GM23338 (cell line): ENCODE results near the gene RCBTB1. TPM values are rescaled to one million over a fixed set of nuclear protein-coding genes. Genes with fewer than 3 reads are reported as not detected.

Experiments
- ATAC-seq: fragments of 200-7000 bp; cut with Tn5 transposase; 3 replicates; pipeline ENCODE4 v1.9.1; 2020
- DNase-seq: peaks from one replicate; pipeline ENCODE4 v3.0.0-alpha.2; 2015; ENCODE audit warnings: low spot score
- H2AFZ ChIP-seq: fragments of 200-600 bp; sonication (generic); 2 replicates; pipeline ENCODE4 v1.8.0; 2016; ENCODE audit warnings: antibody characterized with exemption, mild to moderate bottlenecking, moderate library complexity
- H3F3A ChIP-seq: fragments of 200-600 bp; sonication (generic); replicated peaks from 2 replicates; pipeline ENCODE4 v1.8.0; 2017; ENCODE audit warnings: antibody characterized with exemption, mixed run types, low read depth
- H3K27ac ChIP-seq: fragments of 200-600 bp; sonication (generic); 2 replicates; pipeline ENCODE4 v1.6.1; 2016; ENCODE audit warnings: low read depth
- H3K27me3 ChIP-seq: fragments of 200-600 bp; sonication (generic); 2 replicates; pipeline ENCODE4 v1.8.0; 2016; ENCODE audit warnings: mild to moderate bottlenecking, mixed run types, moderate library complexity; ENCODE audit not compliant: insufficient read depth
- H3K36me3 ChIP-seq: fragments of 200-600 bp; sonication (generic); 2 replicates; pipeline ENCODE4 v1.8.0; 2016; ENCODE audit warnings: mild to moderate bottlenecking; ENCODE audit not compliant: insufficient read depth
- H3K4me1 ChIP-seq: fragments of 200-600 bp; sonication (generic); 2 replicates; pipeline ENCODE4 v1.8.0; 2016; ENCODE audit warnings: mild to moderate bottlenecking, moderate library complexity; ENCODE audit not compliant: insufficient read depth
- H3K4me2 ChIP-seq: fragments of 200-600 bp; sonication (generic); 2 replicates; pipeline ENCODE4 v1.7.1; 2017; ENCODE audit warnings: mixed run types
- H3K4me3 ChIP-seq: fragments of 200-600 bp; sonication (generic); 2 replicates; pipeline ENCODE4 v1.6.1; 2016; ENCODE audit warnings: mixed run types
- H3K79me2 ChIP-seq: fragments of 200-600 bp; sonication (generic); replicated peaks from 2 replicates; pipeline ENCODE4 v1.8.0; 2017; ENCODE audit warnings: mild to moderate bottlenecking; ENCODE audit not compliant: insufficient read depth
- H3K9me2 ChIP-seq: fragments of 200-600 bp; sonication (generic); 2 replicates; pipeline ENCODE4 v1.8.0; 2017; ENCODE audit not compliant: insufficient read depth
- H4K20me1 ChIP-seq: fragments of 200-600 bp; sonication (generic); replicated peaks from 2 replicates; pipeline ENCODE4 v1.8.0; 2017; ENCODE audit warnings: mild to moderate bottlenecking; ENCODE audit not compliant: insufficient read depth
- H3K27ac Mint-ChIP-seq: 2 replicates; pipeline ENCODE4 v1.8.0; 2020; ENCODE audit warnings: inconsistent platforms, mild to moderate bottlenecking, moderate library complexity, mixed read lengths
- H3K27me3 Mint-ChIP-seq: 3 replicates; pipeline ENCODE4 v1.8.0; 2022; ENCODE audit warnings: low read depth, mild to moderate bottlenecking, moderate library complexity, mixed read lengths, inconsistent platforms; ENCODE audit not compliant: insufficient read depth, poor library complexity
- H3K36me3 Mint-ChIP-seq: 3 replicates; pipeline ENCODE4 v1.8.0; 2021; ENCODE audit warnings: low read depth, mild to moderate bottlenecking, inconsistent platforms, moderate library complexity, mixed read lengths
- H3K4me1 Mint-ChIP-seq: 3 replicates; pipeline ENCODE4 v1.8.0; 2020; ENCODE audit warnings: mild to moderate bottlenecking, inconsistent platforms, mixed read lengths
- H3K4me3 Mint-ChIP-seq: 3 replicates; pipeline ENCODE4 v1.8.0; 2021; ENCODE audit warnings: moderate library complexity, mild to moderate bottlenecking, inconsistent platforms, mixed read lengths
- H3K9me3 Mint-ChIP-seq: 3 replicates; pipeline ENCODE4 v1.8.0; 2020; ENCODE audit warnings: moderate library complexity, mild to moderate bottlenecking, inconsistent platforms, mixed read lengths
- CREB1 ChIP-seq: fragments of 250-450 bp; sonication (Bioruptor Pico); IDR thresholded peaks from 2 replicates; pipeline ENCODE4 v1.5.0; 2020; ENCODE audit warnings: low read depth, mild to moderate bottlenecking, moderate library complexity
- CTCF ChIP-seq, 2 experiments: fragments of 200-600 bp in 1 of 2; sonication (generic) in 1 of 2; conservative IDR thresholded peaks; 2 replicates each; pipeline versions ENCODE4 v1.5.1 to v1.6.1; 2016 to 2017; ENCODE audit warnings: antibody characterized with exemption in 2 of 2, low read depth in 2 of 2, mild to moderate bottlenecking in 2 of 2, moderate library complexity in 1 of 2
- ETS1 ChIP-seq: IDR thresholded peaks from 2 replicates; pipeline ENCODE4 v1.6.1; 2016; ENCODE audit warnings: antibody characterized with exemption
- EZH2 ChIP-seq: fragments of 200-600 bp; sonication (generic); IDR thresholded peaks from one replicate; pipeline ENCODE4 v1.8.0; 2017; ENCODE audit warnings: antibody characterized with exemption, mild to moderate bottlenecking, low read depth; ENCODE audit not compliant: unreplicated experiment
- EZH2phosphoT487 ChIP-seq: fragments of 200-600 bp; sonication (generic); IDR thresholded peaks from one replicate; pipeline ENCODE4 v1.8.1; 2018; ENCODE audit warnings: antibody characterized with exemption; ENCODE audit not compliant: unreplicated experiment
- JUNB ChIP-seq: IDR thresholded peaks from one replicate; pipeline ENCODE4 v1.6.1; 2016; ENCODE audit warnings: antibody characterized with exemption; ENCODE audit not compliant: unreplicated experiment
- NANOG ChIP-seq: IDR thresholded peaks from 2 replicates; pipeline ENCODE4 v1.6.1; 2016; ENCODE audit warnings: antibody characterized with exemption, borderline replicate concordance
- POLR2AphosphoS5 ChIP-seq: IDR thresholded peaks from 2 replicates; pipeline ENCODE4 v1.6.1; 2016; ENCODE audit warnings: antibody characterized with exemption, low read depth
- REST ChIP-seq: IDR thresholded peaks from one replicate; pipeline ENCODE4 v1.6.1; 2018; ENCODE audit warnings: antibody characterized with exemption; ENCODE audit not compliant: unreplicated experiment
- STAT1 ChIP-seq: IDR thresholded peaks from one replicate; pipeline ENCODE4 v1.6.1; 2016; ENCODE audit warnings: antibody characterized with exemption; ENCODE audit not compliant: unreplicated experiment
- ZNF114 ChIP-seq: fragments of 250-450 bp; sonication (Bioruptor Pico); IDR thresholded peaks from 2 replicates; pipeline ENCODE4 v1.5.0; 2020; ENCODE audit warnings: mild to moderate bottlenecking, moderate library complexity
- ZNF331 ChIP-seq: fragments of 250-450 bp; sonication (Bioruptor Pico); IDR thresholded peaks from 2 replicates; pipeline ENCODE4 v1.5.0; 2020; ENCODE audit warnings: low read depth, mild to moderate bottlenecking, moderate library complexity
- ZNF462 ChIP-seq: fragments of 250-450 bp; sonication (Bioruptor Pico); IDR thresholded peaks from 2 replicates; pipeline ENCODE4 v1.5.0; 2020; ENCODE audit warnings: mild to moderate bottlenecking, moderate library complexity
- polyA plus RNA-seq: library from polyadenylated mRNA; unstranded; fragments of >200 nt; fragmentation: Nextera tagmentation; extraction: Ambion mirVana; gene quantifications from 2 replicates; pipeline ENCODE4 v1.2.1, GENCODE V29; 2016
- total RNA-seq: library from RNA; depleted of rRNA; stranded (reverse); fragments of >200 nt; shearing (Covaris generic); gene quantifications from 2 replicates; pipeline ENCODE4 v1.2.3, GENCODE V29; 2014

The RCBTB1 gene
- total and polyA plus RNA-seq, 2 experiments from 2014 or later = 10.8 to 33.5 TPM

GRCh38 chr13:49540552-49540951 lies 44.8 kb downstream of the RCBTB1 start:
- no peak for ATAC-seq
- Histone ChIP-seq H4K20me1 (no peaks in the 10 kb centered on the region), H3K27me3 (no peaks in the 10 kb centered on the region), H3K4me2 (no peak overlapping the region), H3F3A (no peaks in the 10 kb centered on the region), H3K36me3 (peaks cover 14% of the 10 kb centered on the region; the same call in 1 of the 2 replicates), H3K4me1 (no peaks in the 10 kb centered on the region), H3K4me3 (no peak overlapping the region), H2AFZ (no peak overlapping the region), H3K27ac (peak overlapping the region; percentile 73; the same call in 1 of the 2 replicates), H3K79me2 (no peaks in the 10 kb centered on the region), H3K9me2 (no peaks in the 10 kb centered on the region)
- H3K36me3 Mint-ChIP-seq = peaks cover 21% of the 10 kb centered on the region
- no peaks in the 10 kb centered on the region; the same call in 2 of the 3 replicates for H3K4me1 Mint-ChIP-seq
- H3K9me3 Mint-ChIP-seq = no peaks in the 10 kb centered on the region
- peak overlapping the region; percentile 91 for H3K27ac Mint-ChIP-seq
- DNase-seq = no peak
- H3K4me3 Mint-ChIP-seq = no peak overlapping the region
- H3K27me3 Mint-ChIP-seq = no peaks in the 10 kb centered on the region
- no peak for TF ChIP-seq CREB1 (CRISPR knock-in tag)
- no peak for TF ChIP-seq EZH2
- TF ChIP-seq NANOG = no peak
- no peak for TF ChIP-seq ZNF462 (CRISPR knock-in tag)
- no peak for TF ChIP-seq POLR2AphosphoS5
- TF ChIP-seq REST = no peak
- no peak for TF ChIP-seq ZNF331 (CRISPR knock-in tag)
- no peak for TF ChIP-seq CTCF (conservative IDR thresholded peaks at IDR 0.05; ENCODE audit: low read depth in 2 of 2)
- no peak for TF ChIP-seq ETS1
- no peak for TF ChIP-seq JUNB
- TF ChIP-seq STAT1 = no peak
- TF ChIP-seq EZH2phosphoT487 = no peak
- no peak for TF ChIP-seq ZNF114 (CRISPR knock-in tag)
